Measurements from ENCODE around the gene CACNG3.
A peak's percentile ranks its signal among the peaks of the same experiment; 100 is the strongest.
"Not testable (repeated sequence)": the region's sequence is repeated elsewhere in the genome, so short reads cannot be mapped to it uniquely, and the experiment has no call there.

The CACNG3 gene

GRCh38 chr16:24255456-24256371 lies at the start of gene CACNG3:
Gene CACNG3, plus strand, starts transcription at chr16:24256335. Its CDS starts 420 bp downstream, at chr16:24256755.
- Mint-ChIP-seq H3K9me3 (no peaks in the 10 kb centered on the region), H3K4me1 (peaks cover 12% of the 10 kb centered on the region), H3K27ac (no peak within 1 kb of the TSS), H3K4me3 (no peak within 1 kb of the TSS), H3K36me3 (no peaks in the 10 kb centered on the region)
- DNase-seq (ENCODE audit: low spot score in 2 of 2) (peak; percentile 23 to 73), ATAC-seq (peak; percentile 77)

- DNase-seq (ENCODE audit: low spot score in 2 of 2) (no peak), ATAC-seq (no peak)
- H3K9me3 Mint-ChIP-seq, result no peaks in the 10 kb centered on the region
- H3K27ac Mint-ChIP-seq, result no peak overlapping the region
- H3K4me1 Mint-ChIP-seq, result peaks cover 8% of the 10 kb centered on the region
- peaks cover 70% of the 10 kb centered on the region for H3K36me3 Mint-ChIP-seq
- no peak overlapping the region for H3K4me3 Mint-ChIP-seq
Measured at GRCh38 chr16:24206926-24207325, 49.2 kb upstream of the CACNG3 start.

- Mint-ChIP-seq H3K4me1 (no peaks in the 10 kb centered on the region), H3K9me3 (no peaks in the 10 kb centered on the region), H3K27ac (peak overlapping the region; percentile 26), H3K4me3 (no peak overlapping the region), H3K36me3 (peaks cover 73% of the 10 kb centered on the region)
- no peak for DNase-seq (ENCODE audit: low spot score in 2 of 2)
- ATAC-seq, result no peak
Measured at GRCh38 chr16:24208710-24209109, 47.4 kb upstream of the CACNG3 start.

GRCh38 chr16:24214992-24215391 lies 41.1 kb upstream of the CACNG3 start:
- Mint-ChIP-seq H3K4me1 (no peaks in the 10 kb centered on the region), H3K36me3 (peaks cover 64% of the 10 kb centered on the region), H3K27ac (no peak overlapping the region), H3K9me3 (no peaks in the 10 kb centered on the region), H3K4me3 (no peak overlapping the region)
- ATAC-seq, result no peak
- DNase-seq (ENCODE audit: low spot score in 2 of 2), result no peak

- peaks cover 49% of the 10 kb centered on the region for H3K36me3 Mint-ChIP-seq
- H3K9me3 Mint-ChIP-seq, result peaks cover 4% of the 10 kb centered on the region
- no peak overlapping the region for H3K27ac Mint-ChIP-seq
- DNase-seq (ENCODE audit: low spot score in 2 of 2) (no peak), ATAC-seq (no peak)
- no peaks in the 10 kb centered on the region for H3K4me1 Mint-ChIP-seq
- H3K4me3 Mint-ChIP-seq, result no peak overlapping the region
Measured at GRCh38 chr16:24216961-24217360, 39.2 kb upstream of the CACNG3 start.

DNA sequence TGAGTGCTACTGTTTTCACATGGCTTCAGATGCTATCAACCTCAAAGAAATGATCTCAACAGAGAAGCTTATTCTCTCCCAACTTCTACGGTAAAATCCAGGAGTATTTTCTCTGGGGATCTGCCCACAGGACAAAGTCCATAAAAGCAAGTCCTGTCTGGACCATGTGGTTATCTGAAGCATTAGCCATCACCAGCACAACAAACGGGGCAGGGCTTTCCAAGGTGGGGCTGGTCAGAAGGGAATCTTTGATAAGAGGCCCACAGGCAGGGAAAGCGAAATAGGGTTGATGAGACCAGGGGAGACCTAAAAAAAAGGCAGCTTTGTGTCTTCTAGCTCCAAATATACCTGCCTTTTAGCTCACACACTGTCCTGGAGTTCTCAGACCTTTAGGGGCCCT lies 38.7 kb upstream of the CACNG3 start:
- Mint-ChIP-seq H3K27ac (no peak overlapping the region), H3K4me3 (no peak overlapping the region), H3K4me1 (no peaks in the 10 kb centered on the region), H3K9me3 (peaks cover 4% of the 10 kb centered on the region), H3K36me3 (peaks cover 44% of the 10 kb centered on the region)
- DNase-seq (ENCODE audit: low spot score in 2 of 2), result no peak
- ATAC-seq, result no peak

DNA sequence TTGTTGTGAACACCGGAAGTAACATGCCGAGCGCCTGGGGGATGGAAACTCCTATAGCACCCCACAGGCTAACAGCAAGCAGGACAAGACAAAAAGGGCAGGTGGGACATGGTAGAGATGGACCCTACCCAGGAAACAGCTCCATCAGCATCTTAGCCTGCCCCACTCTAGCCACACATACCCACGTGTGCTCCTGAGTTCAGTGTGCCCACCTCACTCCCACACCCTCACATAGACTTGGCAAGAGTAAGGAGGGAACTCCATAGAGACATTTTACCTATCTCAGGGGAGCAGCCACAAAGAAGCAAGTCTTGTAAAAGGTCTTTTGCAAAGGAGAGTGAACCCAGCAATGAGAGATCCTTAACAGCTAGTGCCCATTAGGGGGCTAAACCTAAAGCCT lies 37.8 kb upstream of the CACNG3 start:
- ATAC-seq (no peak), DNase-seq (ENCODE audit: low spot score in 2 of 2) (no peak)
- H3K36me3 Mint-ChIP-seq, result peaks cover 35% of the 10 kb centered on the region
- H3K4me1 Mint-ChIP-seq, result no peaks in the 10 kb centered on the region
- no peak overlapping the region for H3K4me3 Mint-ChIP-seq
- peaks cover 4% of the 10 kb centered on the region for H3K9me3 Mint-ChIP-seq
- no peak overlapping the region for H3K27ac Mint-ChIP-seq

GRCh38 chr16:24221219-24221618 lies 34.9 kb upstream of the CACNG3 start:
- no peak overlapping the region for H3K4me3 Mint-ChIP-seq
- peak; percentile 45 for ATAC-seq
- H3K9me3 Mint-ChIP-seq, result peaks cover 4% of the 10 kb centered on the region
- DNase-seq (ENCODE audit: low spot score in 2 of 2), result no peak
- H3K36me3 Mint-ChIP-seq, result peaks cover 8% of the 10 kb centered on the region
- no peaks in the 10 kb centered on the region for H3K4me1 Mint-ChIP-seq
- no peak overlapping the region for H3K27ac Mint-ChIP-seq

- Mint-ChIP-seq H3K4me3 (no peak overlapping the region), H3K4me1 (no peaks in the 10 kb centered on the region), H3K9me3 (no peaks in the 10 kb centered on the region), H3K36me3 (no peaks in the 10 kb centered on the region), H3K27ac (no peak overlapping the region)
- DNase-seq (ENCODE audit: low spot score in 2 of 2) (no peak), ATAC-seq (no peak)
Measured at GRCh38 chr16:24228514-24228913, 27.6 kb upstream of the CACNG3 start.

DNA sequence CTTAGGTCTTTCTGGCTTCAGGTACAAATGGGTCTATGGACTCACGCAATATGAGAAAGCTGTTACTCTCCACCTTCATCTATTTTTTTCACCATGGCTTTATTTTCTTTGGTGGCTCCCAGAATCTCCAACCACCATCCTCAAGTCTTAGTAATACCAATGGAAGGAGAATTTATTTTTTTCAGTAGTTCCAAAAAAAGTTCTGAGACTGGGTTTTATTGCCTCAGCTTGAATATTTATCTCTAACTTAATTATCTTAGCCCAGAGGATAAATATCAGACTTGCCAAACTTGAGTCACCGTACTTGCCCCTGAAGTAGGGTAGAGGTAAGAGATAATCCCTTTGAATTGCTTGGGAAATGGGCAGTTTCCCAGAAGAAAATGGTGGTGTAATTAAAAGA lies 23.2 kb upstream of the CACNG3 start:
- no peak overlapping the region for H3K27ac Mint-ChIP-seq
- ATAC-seq (no peak), DNase-seq (ENCODE audit: low spot score in 2 of 2) (no peak)
- no peaks in the 10 kb centered on the region for H3K4me1 Mint-ChIP-seq
- H3K9me3 Mint-ChIP-seq, result peaks cover 4% of the 10 kb centered on the region
- H3K4me3 Mint-ChIP-seq, result no peak overlapping the region
- no peaks in the 10 kb centered on the region for H3K36me3 Mint-ChIP-seq

- no peaks in the 10 kb centered on the region for H3K36me3 Mint-ChIP-seq
- no peak for DNase-seq (ENCODE audit: low spot score in 2 of 2)
- no peak for ATAC-seq
- H3K9me3 Mint-ChIP-seq, result peaks cover 15% of the 10 kb centered on the region
- no peak overlapping the region for H3K4me3 Mint-ChIP-seq
- H3K4me1 Mint-ChIP-seq, result no peaks in the 10 kb centered on the region
- no peak overlapping the region for H3K27ac Mint-ChIP-seq
Measured at GRCh38 chr16:24234737-24235136, 21.4 kb upstream of the CACNG3 start.

DNA sequence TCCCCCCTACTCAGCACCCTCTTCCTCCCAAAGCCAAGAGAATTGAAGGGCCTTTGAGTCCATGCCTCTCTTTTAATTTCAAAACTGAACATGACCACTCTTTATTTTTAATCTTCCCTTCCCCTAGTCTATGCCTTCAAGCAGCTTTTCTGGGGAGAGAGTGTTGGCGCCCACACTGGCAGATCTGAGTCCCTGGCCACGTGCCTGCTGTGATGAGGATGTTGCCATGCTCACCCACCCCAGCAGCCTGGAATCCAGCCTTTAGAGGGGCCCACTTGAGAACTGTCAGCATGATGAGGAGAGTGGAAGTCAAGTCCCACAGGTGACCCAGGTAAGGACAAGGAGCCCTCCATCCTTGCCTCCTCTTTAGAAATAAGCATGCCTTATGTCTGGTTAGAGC lies 20.3 kb upstream of the CACNG3 start:
- no peak for ATAC-seq
- no peak overlapping the region for H3K27ac Mint-ChIP-seq
- H3K4me1 Mint-ChIP-seq, result no peaks in the 10 kb centered on the region
- no peak for DNase-seq (ENCODE audit: low spot score in 2 of 2)
- H3K36me3 Mint-ChIP-seq, result no peaks in the 10 kb centered on the region
- H3K4me3 Mint-ChIP-seq, result no peak overlapping the region
- peaks cover 15% of the 10 kb centered on the region for H3K9me3 Mint-ChIP-seq

DNA sequence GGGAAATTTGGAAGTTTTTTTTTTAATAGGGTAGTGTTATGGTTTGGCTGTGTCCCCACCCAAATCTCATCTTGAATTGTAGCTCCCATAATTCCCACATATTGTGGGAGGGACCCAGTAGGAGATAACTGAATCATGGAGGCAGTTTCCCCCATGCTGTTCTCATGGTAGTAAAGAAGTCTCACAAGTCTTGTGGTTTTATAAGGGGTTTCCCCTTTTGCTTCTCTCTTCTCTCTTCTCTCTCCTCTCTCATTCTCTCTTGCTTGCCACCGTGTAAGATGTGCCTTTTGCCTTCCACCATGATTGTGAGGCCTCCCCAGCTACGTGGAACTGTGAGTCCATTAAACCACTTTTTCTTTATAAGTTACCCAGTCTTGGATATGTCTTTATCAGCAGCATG lies 17.3 kb upstream of the CACNG3 start:
- H3K27ac Mint-ChIP-seq; ATAC-seq; H3K4me1 Mint-ChIP-seq; H3K36me3 Mint-ChIP-seq; H3K4me3 Mint-ChIP-seq; DNase-seq (ENCODE audit: low spot score in 2 of 2): not testable (repeated sequence)
- peaks cover 15% of the 10 kb centered on the region for H3K9me3 Mint-ChIP-seq

DNA sequence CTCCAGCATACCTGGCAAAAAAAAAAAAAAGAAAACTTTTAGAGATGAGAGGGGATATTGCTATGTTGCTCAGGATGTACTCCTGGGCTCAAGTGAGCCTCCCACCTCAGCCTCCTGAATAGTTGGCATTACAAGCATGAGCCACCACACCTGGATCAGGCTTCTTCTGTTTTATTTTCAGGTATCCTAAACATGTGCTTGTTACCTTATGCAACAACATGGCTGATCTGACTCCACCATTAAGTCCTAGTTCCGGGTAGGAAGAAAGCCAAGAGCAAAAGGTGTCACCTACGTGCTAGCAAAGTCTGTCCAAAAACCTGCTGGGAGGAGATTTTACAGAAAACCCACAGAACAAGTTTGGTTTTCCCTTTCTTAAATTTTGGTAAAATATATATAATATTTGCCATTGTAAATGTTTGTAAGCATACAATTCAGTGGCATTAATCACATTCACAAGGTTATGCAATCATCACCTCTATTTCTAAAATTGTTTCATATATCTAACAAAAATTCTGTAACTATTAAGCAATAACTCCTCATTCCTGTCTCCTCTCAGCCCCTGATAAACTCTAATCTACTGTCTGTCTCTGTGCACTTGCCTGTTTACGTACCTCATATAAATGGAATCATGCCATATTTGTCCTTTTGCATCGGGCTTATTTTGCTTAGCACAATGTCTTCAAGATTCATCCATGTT lies 9.1 kb upstream of the CACNG3 start:
- no peak for DNase-seq (ENCODE audit: low spot score in 2 of 2)
- Mint-ChIP-seq H3K4me3 (no peak overlapping the region), H3K9me3 (no peaks in the 10 kb centered on the region), H3K36me3 (no peaks in the 10 kb centered on the region), H3K27ac (no peak overlapping the region), H3K4me1 (no peaks in the 10 kb centered on the region)
- ATAC-seq, result no peak

DNA sequence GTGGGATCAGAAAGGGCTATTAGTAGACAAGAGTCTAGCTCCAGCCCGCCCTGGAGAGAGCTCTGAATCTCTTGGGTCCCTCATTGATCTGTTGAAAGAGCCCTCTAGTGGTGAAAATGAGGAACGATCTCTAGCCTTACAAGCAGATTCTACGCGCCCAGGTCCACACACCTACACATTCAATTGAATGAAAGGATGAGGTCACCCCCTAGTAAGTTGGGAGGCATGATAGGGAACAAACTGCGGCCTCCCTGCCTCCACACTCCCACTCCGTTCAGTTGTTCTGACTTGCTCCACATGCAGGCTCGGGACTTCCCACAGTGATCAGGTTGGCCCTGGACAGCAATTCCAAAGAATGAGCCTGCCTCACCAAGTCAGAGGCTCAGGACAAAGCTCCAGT lies 2.9 kb upstream of the CACNG3 start:
- ATAC-seq (peak; percentile 83), DNase-seq (ENCODE audit: low spot score in 2 of 2) (peak; percentile 8 to 62)
- Mint-ChIP-seq H3K36me3 (no peaks in the 10 kb centered on the region), H3K4me3 (no peak overlapping the region), H3K9me3 (no peaks in the 10 kb centered on the region), H3K27ac (no peak overlapping the region), H3K4me1 (peaks cover 12% of the 10 kb centered on the region)

GRCh38 chr16:24257958-24258357 lies 1.8 kb downstream of the CACNG3 start:
- DNase-seq (ENCODE audit: low spot score in 2 of 2) (no peak), ATAC-seq (no peak)
- Mint-ChIP-seq H3K4me1 (peaks cover 12% of the 10 kb centered on the region), H3K36me3 (no peaks in the 10 kb centered on the region), H3K4me3 (no peak overlapping the region), H3K9me3 (no peaks in the 10 kb centered on the region), H3K27ac (no peak overlapping the region)
